GM21825 (cell line): Measurements from ENCODE around the gene ZFP57.

Source experiments
- ATAC-seq: cut with Tn5 transposase; IDR thresholded peaks from one replicate; pipeline ENCODE4 v1.9.1; 2021; ENCODE audit warnings: mild to moderate bottlenecking, moderate library complexity; ENCODE audit not compliant: unreplicated experiment

The ZFP57 gene

DNA sequence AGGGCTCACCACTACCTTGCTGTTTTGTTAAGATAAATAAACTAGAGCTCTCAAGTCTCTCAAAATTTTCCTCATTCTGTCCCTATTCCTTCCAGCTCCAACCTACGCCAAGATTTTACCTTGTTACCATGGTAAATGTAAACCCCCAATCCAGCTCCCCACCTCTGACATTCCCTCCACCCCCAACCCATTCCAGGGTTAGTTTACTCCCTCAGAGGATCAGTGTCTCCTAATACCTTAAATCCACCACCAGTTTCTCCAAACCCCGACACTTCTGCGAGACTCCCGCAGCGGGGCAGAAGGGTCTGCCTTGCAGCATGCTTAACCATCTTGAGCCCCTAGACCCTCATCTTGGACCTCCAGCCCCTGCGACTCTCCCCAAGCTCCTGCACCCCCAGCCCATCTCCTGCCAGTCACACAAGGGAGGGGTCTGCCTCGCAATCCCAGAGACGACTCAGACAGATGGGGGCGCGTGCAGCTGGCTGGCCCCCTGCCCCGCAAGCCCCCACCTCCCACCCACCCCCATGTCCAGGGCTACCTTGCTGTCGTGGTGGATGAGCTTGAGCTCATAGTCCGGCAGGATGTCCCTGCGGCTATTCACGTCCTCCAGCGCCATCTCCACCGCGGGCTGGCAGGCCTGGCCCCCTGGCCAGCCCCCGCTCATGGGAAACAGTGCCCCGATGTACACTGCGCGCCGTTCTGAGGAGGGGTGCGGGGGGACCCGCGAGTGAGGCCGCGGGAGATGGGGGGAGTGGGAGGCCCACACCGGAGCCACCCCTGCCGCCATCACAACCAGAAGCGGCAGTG is 53.8 kb downstream of the ZFP57 start:
- ATAC-seq: no peak

DNA sequence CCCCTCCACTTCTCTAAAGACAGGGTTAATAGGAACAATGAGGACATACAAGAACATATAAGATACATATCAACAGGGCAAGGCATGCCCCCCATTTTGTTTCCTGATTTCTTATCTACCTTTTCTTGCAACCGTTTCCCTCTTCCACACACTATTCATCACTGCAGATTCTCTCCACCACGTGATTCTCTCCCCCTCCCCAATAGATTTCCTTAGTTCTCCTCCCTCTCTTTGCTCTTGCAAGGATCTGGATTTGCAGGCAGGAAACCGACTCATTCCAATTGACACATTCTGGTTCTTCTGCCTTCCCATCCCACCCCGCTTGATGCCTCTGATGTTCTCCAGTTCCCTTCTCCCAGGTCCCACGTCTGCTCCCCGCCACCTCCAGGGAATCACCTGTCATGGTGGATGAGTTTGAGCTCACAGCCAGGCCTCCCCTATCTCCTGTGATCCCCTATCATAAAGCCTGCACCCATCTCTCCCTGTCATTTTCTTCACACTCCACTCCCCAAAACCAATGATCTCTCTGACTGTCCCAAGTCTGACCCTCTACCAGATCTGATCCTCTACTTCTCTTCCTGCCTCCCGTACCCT is 55.5 kb downstream of the ZFP57 start:
- ATAC-seq: no peak

DNA sequence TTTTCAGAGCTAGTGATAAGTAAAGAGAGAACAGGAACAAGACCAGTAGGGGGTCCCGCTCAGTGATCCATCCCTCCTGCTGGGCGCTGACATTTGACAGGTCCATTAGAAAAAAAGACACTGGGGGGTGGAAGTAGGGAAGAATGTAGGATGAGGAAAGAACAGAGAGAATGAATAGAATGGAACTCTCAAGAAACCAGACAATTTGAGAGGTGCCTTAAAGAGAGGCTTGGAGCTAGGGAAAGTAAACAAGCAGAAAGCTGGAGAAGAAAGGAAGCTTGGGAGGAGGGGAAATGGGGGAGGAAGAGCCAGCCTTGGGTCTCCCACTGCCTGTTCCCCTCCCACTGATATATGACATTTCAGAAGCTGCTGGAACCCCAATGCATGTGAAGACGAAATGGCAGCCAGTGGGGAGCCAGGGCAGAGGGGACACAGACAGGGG is 56.4 kb downstream of the ZFP57 start:
- no peak for ATAC-seq
